GM19193 (cell line): Measurements from ENCODE around the gene TRMT13.

Experiments
- POLR2A ChIP-seq: IDR thresholded peaks from 4 replicates; pipeline ENCODE4 v1.6.1; 2011; ENCODE audit not compliant: insufficient read depth, insufficient read length; ENCODE audit errors: extremely low read depth

The TRMT13 gene

GRCh38 chr1:100132566-100133477 is at the start of gene TRMT13, which contains the start of gene SASS6:
Gene TRMT13 (plus strand): TSS chr1:100133163. CDS start chr1:100133169, 6 bp downstream.
Gene SASS6 (minus strand): TSS chr1:100132930. CDS start chr1:100132814, 116 bp downstream.
- TF ChIP-seq POLR2A, result peak; percentile 72

- no peak for TF ChIP-seq POLR2A
Observed at GRCh38 chr1:100087396-100087795, 45.6 kb upstream of the TRMT13 start.

GRCh38 chr1:100089082-100089481 is 43.9 kb upstream of the TRMT13 start:
- no peak for TF ChIP-seq POLR2A

GRCh38 chr1:100090471-100090870 is 42.5 kb upstream of the TRMT13 start:
- TF ChIP-seq POLR2A, result no peak

- no peak for TF ChIP-seq POLR2A
Observed at GRCh38 chr1:100100202-100100601, 32.8 kb upstream of the TRMT13 start.

- TF ChIP-seq POLR2A, result no peak
Observed at GRCh38 chr1:100101564-100101963, 31.4 kb upstream of the TRMT13 start.

- TF ChIP-seq POLR2A, result no peak
Observed at GRCh38 chr1:100107696-100108095, 25.3 kb upstream of the TRMT13 start.

GRCh38 chr1:100109554-100110066 is 23.4 kb upstream of the TRMT13 start:
- no peak for TF ChIP-seq POLR2A

GRCh38 chr1:100115524-100115923 is 17.4 kb upstream of the TRMT13 start:
- TF ChIP-seq POLR2A, result no peak

GRCh38 chr1:100122177-100122576 is 10.8 kb upstream of the TRMT13 start:
- no peak for TF ChIP-seq POLR2A

GRCh38 chr1:100127226-100127625 is 5.7 kb upstream of the TRMT13 start:
- TF ChIP-seq POLR2A, result no peak

GRCh38 chr1:100130552-100131077 is 2.3 kb upstream of the TRMT13 start:
- no peak for TF ChIP-seq POLR2A

GRCh38 chr1:100131623-100132022 is 1.3 kb upstream of the TRMT13 start:
- no peak for TF ChIP-seq POLR2A

GRCh38 chr1:100134872-100135271 is 1.9 kb downstream of the TRMT13 start:
- no peak for TF ChIP-seq POLR2A

GRCh38 chr1:100137602-100138001 is 4.6 kb downstream of the TRMT13 start:
- no peak for TF ChIP-seq POLR2A

- no peak for TF ChIP-seq POLR2A
Observed at GRCh38 chr1:100141192-100141591, 8.2 kb downstream of the TRMT13 start.
